HG02884 (cell line): Measurements from ENCODE around the gene LRCH2.

Experiments
- ATAC-seq: cut with Tn5 transposase; IDR thresholded peaks from one replicate; pipeline ENCODE4 v1.9.1; 2021; ENCODE audit warnings: mild to moderate bottlenecking, moderate library complexity; ENCODE audit not compliant: unreplicated experiment

LRCH2 gene

GRCh38 chrX:115067812-115068211, 166.1 kb downstream of the LRCH2 start:
- no peak for ATAC-seq

- ATAC-seq, result no peak
Measured at GRCh38 chrX:115065304-115065703, 168.6 kb downstream of the LRCH2 start.
